Loucy (cell line): Measurements from ENCODE around the gene PCSK2.

Experiments
- H2AFZ ChIP-seq: fragments of 200-600 bp; sonication (generic); 2 replicates; pipeline ENCODE4 v1.6.0; 2016; ENCODE audit warnings: antibody characterized with exemption, mild to moderate bottlenecking, low read length, moderate library complexity
- H3F3A ChIP-seq: fragments of 200-600 bp; 2 replicates; pipeline ENCODE4 v1.6.0; 2016; ENCODE audit warnings: antibody characterized with exemption, low read depth, mild to moderate bottlenecking
- H3K27me3 ChIP-seq: fragments of 200-600 bp; sonication (generic); 2 replicates; pipeline ENCODE4 v1.6.1; 2014; ENCODE audit warnings: low read length, mild to moderate bottlenecking; ENCODE audit not compliant: insufficient read depth, poor library complexity, severe bottlenecking
- H3K36me3 ChIP-seq: fragments of 200-600 bp; sonication (generic); 2 replicates; pipeline ENCODE4 v1.6.1; 2016; ENCODE audit warnings: low read length; ENCODE audit not compliant: insufficient read depth
- H3K4me1 ChIP-seq: fragments of 200-600 bp; sonication (generic); 2 replicates; pipeline ENCODE4 v1.5.1; 2014; ENCODE audit warnings: low read length, mild to moderate bottlenecking; ENCODE audit not compliant: insufficient read depth, poor library complexity, severe bottlenecking
- H3K4me2 ChIP-seq: fragments of 200-600 bp; sonication (generic); 2 replicates; pipeline ENCODE4 v1.6.0; 2014; ENCODE audit warnings: antibody characterized with exemption, low read length, low read depth, mild to moderate bottlenecking; ENCODE audit not compliant: poor library complexity, severe bottlenecking
- H3K4me3 ChIP-seq: fragments of 200-600 bp; sonication (generic); 2 replicates; pipeline ENCODE4 v1.5.1; 2014; ENCODE audit warnings: low read length, mild to moderate bottlenecking, mixed read lengths; ENCODE audit not compliant: poor library complexity, severe bottlenecking
- H3K79me2 ChIP-seq: fragments of 200-600 bp; sonication (generic); 2 replicates; pipeline ENCODE4 v1.6.1; 2014; ENCODE audit warnings: low read length; ENCODE audit not compliant: insufficient read depth
- H3K9ac ChIP-seq: fragments of 200-600 bp; sonication (generic); 2 replicates; pipeline ENCODE4 v1.6.0; 2014; ENCODE audit warnings: mild to moderate bottlenecking, low read depth, low read length, moderate library complexity; ENCODE audit not compliant: poor library complexity, severe bottlenecking
- H3K9me2 ChIP-seq: fragments of 200-600 bp; sonication (generic); replicated peaks from 2 replicates; pipeline ENCODE4 v1.6.1; 2016; ENCODE audit warnings: low read depth, low read length, mixed read lengths
- H3K9me3 ChIP-seq: fragments of 200-600 bp; sonication (generic); 2 replicates; pipeline ENCODE4 v1.6.1; 2014; ENCODE audit warnings: mild to moderate bottlenecking, antibody characterized with exemption, low read length, low read depth; ENCODE audit not compliant: insufficient read depth
- H4K20me1 ChIP-seq: fragments of 200-600 bp; sonication (generic); 2 replicates; pipeline ENCODE4 v1.6.0; 2014; ENCODE audit warnings: antibody characterized with exemption, low read length, mild to moderate bottlenecking; ENCODE audit not compliant: insufficient read depth, poor library complexity, severe bottlenecking
- CTCF ChIP-seq: fragments of 200-600 bp; sonication (generic); conservative IDR thresholded peaks from 2 replicates; pipeline ENCODE4 v1.5.1; 2014; ENCODE audit warnings: mild to moderate bottlenecking, antibody characterized with exemption, low read length
- EZH2phosphoT487 ChIP-seq: fragments of 200-600 bp; IDR thresholded peaks from 2 replicates; pipeline ENCODE4 v1.6.1; 2018; ENCODE audit warnings: antibody characterized with exemption, mild to moderate bottlenecking, moderate library complexity, borderline replicate concordance

PCSK2 gene

GRCh38 chr20:17442588-17442987 is 215.7 kb downstream of the PCSK2 start:
- Histone ChIP-seq H3K9ac (no peak overlapping the region), H3K79me2 (no peaks in the 10 kb centered on the region), H2AFZ (no peak overlapping the region), H3K4me1 (no peaks in the 10 kb centered on the region), H3K9me3 (no peaks in the 10 kb centered on the region), H3K27me3 (no peaks in the 10 kb centered on the region), H3K9me2 (no peaks in the 10 kb centered on the region), H3K36me3 (no peaks in the 10 kb centered on the region), H3K4me3 (no peak overlapping the region), H3K4me2 (no peak overlapping the region), H4K20me1 (no peaks in the 10 kb centered on the region), H3F3A (no peaks in the 10 kb centered on the region)
- TF ChIP-seq CTCF (no peak), EZH2phosphoT487 (no peak)

- Histone ChIP-seq H3K4me3 (no peak overlapping the region), H3F3A (no peaks in the 10 kb centered on the region), H2AFZ (no peak overlapping the region), H3K36me3 (no peaks in the 10 kb centered on the region), H3K9me3 (no peaks in the 10 kb centered on the region), H3K9me2 (no peaks in the 10 kb centered on the region), H3K4me1 (no peaks in the 10 kb centered on the region), H3K27me3 (no peaks in the 10 kb centered on the region), H3K79me2 (no peaks in the 10 kb centered on the region), H3K9ac (no peak overlapping the region), H3K4me2 (no peak overlapping the region), H4K20me1 (no peaks in the 10 kb centered on the region)
- TF ChIP-seq CTCF, result no peak
Observed at GRCh38 chr20:17443131-17443858, 216.5 kb downstream of the PCSK2 start.

- Histone ChIP-seq H4K20me1 (no peaks in the 10 kb centered on the region), H3K4me1 (no peaks in the 10 kb centered on the region), H3K9me3 (no peaks in the 10 kb centered on the region), H3K4me2 (no peak overlapping the region), H3K9ac (no peak overlapping the region), H3K4me3 (no peak overlapping the region), H2AFZ (no peak overlapping the region), H3K9me2 (no peaks in the 10 kb centered on the region), H3K79me2 (no peaks in the 10 kb centered on the region), H3K36me3 (no peaks in the 10 kb centered on the region), H3F3A (no peaks in the 10 kb centered on the region), H3K27me3 (no peaks in the 10 kb centered on the region)
- TF ChIP-seq EZH2phosphoT487 (no peak), CTCF (no peak)
Observed at GRCh38 chr20:17444091-17444490, 217.3 kb downstream of the PCSK2 start.
